ENCODE data around the gene RHOV.

Gene RHOV

DNA sequence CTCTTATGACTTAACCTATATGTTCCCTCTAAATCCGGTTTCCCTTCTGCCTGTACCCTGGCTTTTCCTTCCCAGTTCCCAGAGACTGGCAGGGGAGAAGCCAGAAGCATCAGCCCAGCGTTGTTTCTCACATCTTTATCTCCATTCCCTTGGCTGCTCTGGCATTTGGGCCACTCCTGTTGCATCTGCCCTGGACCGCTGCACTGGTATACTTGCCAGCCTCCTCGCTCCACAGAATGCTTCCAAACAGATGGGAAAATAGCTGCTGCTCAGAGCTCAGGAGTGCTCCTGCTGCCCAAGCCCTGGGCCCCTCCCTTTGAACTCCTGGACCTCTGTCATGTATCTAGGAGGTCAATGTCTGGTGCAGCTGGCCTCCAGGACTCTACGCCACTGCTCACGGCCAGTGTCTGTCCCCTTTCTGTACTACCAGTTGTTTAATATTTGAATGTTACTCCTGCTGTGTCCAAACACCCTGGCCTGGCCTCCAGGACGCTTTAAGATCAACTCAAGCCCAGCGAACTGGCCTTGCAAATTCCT lies 23.4 kb downstream of the RHOV start:
- Histone ChIP-seq H3K4me3 (no peak overlapping the region), H3K9ac (ENCODE audit: insufficient read length) (no peak overlapping the region), H3K27ac (no peak overlapping the region), H3K36me3 (ENCODE audit: insufficient read depth, low read length) (no peaks in the 10 kb centered on the region), H3K9me3 (ENCODE audit: low read depth, low read length) (no peaks in the 10 kb centered on the region)
- TF ChIP-seq POLR2AphosphoS5 (IDR thresholded peaks at IDR 0.05; ENCODE audit: borderline replicate concordance, low read depth, low read length), result no peak
- TF ChIP-seq FOXP2 (optimal IDR thresholded peaks at IDR 0.05; ENCODE audit: control extremely low read depth, extremely low read length, insufficient read depth), result no peak
- TF ChIP-seq EZH2 (IDR thresholded peaks at IDR 0.05), result no peak
- DNase-seq (ENCODE audit: low read depth, low spot score), result no peak

DNA sequence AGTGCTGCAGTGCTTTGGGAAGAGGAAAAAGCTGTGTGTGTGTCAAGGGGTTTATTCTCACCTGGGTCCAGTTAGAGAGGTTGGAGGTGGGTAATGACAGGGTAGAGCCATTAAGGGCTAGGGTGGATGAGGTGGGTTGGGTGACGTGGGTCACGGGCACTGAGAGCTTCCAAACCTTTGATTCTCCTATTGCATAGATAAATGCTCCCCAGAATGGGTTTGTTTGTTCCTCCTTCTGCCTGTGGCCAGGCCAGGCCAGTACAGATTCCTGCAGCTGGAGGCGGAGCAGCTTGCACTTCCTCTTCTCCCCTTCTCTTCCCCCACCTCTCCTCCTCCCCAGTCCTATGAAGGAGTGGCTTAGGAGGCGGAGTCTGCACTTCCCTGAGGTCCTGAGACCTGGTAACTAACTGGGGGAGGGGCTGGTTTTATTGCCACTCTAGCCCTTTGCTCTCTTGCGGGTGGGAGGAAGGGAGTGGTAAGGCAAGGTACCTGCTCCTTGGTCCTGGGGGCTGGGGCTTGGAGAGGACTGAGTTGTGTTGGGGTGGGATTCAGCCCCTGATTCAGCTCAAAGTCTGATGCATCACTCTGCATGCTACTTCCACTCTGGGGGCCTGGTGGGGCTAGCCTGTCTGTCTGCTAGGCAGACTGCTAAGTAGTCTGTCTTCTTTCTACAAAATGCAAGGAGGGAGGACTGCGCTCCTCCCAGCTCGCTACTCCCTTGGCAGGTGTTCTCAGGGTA lies 26.6 kb downstream of the RHOV start:
- TF ChIP-seq FOXP2 (optimal IDR thresholded peaks at IDR 0.05; ENCODE audit: control extremely low read depth, extremely low read length, insufficient read depth) (no peak), POLR2AphosphoS5 (IDR thresholded peaks at IDR 0.05; ENCODE audit: borderline replicate concordance, low read depth, low read length) (no peak), EZH2 (IDR thresholded peaks at IDR 0.05) (no peak)
- peak overlapping the region; percentile 37; the same call in 1 of the 2 replicates for H3K27ac ChIP-seq
- H3K9me3 ChIP-seq (ENCODE audit: low read depth, low read length), result no peaks in the 10 kb centered on the region
- H3K9ac ChIP-seq (ENCODE audit: insufficient read length), result no peak overlapping the region
- H3K4me3 ChIP-seq, result peak overlapping the region; percentile 6
- H3K36me3 ChIP-seq (ENCODE audit: insufficient read depth, low read length), result no peaks in the 10 kb centered on the region
- DNase-seq (ENCODE audit: low read depth, low spot score), result no peak

DNA sequence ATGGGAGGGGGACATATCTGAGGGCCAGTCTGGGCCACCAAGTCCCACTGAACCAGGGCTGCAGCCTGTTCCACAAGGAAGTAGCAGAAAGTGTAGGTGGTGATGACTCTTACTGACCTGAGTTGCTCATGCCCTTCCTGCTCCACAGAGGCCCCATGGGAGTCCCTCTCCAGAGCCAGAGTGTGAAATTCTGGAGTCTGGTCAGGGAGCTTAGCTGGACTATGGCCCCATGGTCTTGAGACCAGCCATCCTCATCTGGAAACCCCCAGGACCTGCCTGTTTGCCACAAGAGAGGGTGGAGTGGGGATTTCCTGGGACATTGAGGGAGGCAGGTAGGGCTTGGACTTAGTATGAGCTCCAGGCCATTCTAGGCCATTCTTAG lies 27.2 kb downstream of the RHOV start:
- Histone ChIP-seq H3K27ac (no peak overlapping the region), H3K9ac (ENCODE audit: insufficient read length) (no peak overlapping the region), H3K4me3 (peak overlapping the region; percentile 6), H3K36me3 (ENCODE audit: insufficient read depth, low read length) (no peaks in the 10 kb centered on the region), H3K9me3 (ENCODE audit: low read depth, low read length) (no peaks in the 10 kb centered on the region)
- TF ChIP-seq EZH2 (IDR thresholded peaks at IDR 0.05) (no peak), FOXP2 (optimal IDR thresholded peaks at IDR 0.05; ENCODE audit: control extremely low read depth, extremely low read length, insufficient read depth) (no peak), POLR2AphosphoS5 (IDR thresholded peaks at IDR 0.05; ENCODE audit: borderline replicate concordance, low read depth, low read length) (no peak)
- DNase-seq (ENCODE audit: low read depth, low spot score), result no peak

DNA sequence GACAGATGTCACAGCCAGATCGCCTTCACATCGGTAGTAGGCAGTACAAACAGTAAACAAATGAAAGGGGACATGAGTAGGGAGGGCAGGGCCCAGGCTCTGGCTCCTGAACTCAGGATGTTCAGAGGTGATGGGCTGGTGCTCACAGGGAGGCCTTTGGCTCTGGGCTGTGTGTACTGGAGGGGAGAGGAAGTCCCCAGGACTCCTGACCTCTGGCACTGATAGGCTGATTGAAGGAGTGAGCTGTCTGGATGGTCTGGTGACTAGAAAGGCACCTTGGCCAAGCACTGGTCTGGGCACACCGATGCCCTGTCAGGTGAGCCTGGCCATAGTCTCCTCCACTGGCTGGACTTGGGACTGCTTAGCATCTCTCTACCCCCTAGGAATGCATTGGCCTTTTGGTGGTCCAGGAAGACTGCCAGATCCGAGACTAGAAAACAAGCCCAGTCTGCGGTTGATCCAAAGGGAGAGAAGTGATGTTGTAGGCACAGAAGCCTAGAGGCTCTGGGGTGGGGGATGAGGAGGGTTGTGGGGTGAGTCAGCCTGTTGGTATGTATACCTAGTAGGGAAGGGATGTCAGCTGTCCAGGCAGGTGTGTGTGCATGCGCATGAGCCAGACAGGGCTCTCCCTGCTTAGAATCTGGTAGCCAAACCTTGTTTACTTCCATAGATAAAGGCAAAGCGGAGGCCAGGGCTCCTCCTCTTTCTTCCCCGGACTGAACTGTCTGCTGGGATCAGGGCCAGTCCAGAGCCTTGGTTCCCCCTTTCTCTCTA lies 28.3 kb downstream of the RHOV start:
- Histone ChIP-seq H3K36me3 (ENCODE audit: insufficient read depth, low read length) (no peaks in the 10 kb centered on the region), H3K27ac (no peak overlapping the region), H3K4me3 (no peak overlapping the region), H3K9ac (ENCODE audit: insufficient read length) (no peak overlapping the region), H3K9me3 (ENCODE audit: low read depth, low read length) (no peaks in the 10 kb centered on the region)
- DNase-seq (ENCODE audit: low read depth, low spot score), result no peak
- TF ChIP-seq FOXP2 (optimal IDR thresholded peaks at IDR 0.05; ENCODE audit: control extremely low read depth, extremely low read length, insufficient read depth) (no peak), EZH2 (IDR thresholded peaks at IDR 0.05) (no peak), POLR2AphosphoS5 (IDR thresholded peaks at IDR 0.05; ENCODE audit: borderline replicate concordance, low read depth, low read length) (no peak)

DNA sequence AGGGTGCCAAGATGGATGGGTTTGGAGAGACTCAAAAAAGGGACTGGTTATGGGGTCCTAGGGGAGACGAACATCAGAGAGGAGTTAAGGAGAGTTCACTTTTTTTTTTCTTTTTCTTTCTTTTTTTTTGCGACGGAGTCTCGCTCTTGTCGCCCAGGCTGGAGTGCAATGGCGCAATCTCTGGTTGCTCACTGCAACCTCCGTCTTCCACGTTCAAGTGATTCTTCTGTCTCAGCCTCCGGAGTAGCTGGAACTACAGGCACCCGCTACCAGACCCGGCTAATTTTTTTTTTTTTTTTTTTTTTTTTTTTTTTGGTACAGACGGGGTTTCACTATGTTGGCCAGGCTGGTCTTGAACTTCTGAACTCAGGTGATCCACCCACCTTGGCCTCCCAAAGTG lies 29.0 kb downstream of the RHOV start:
- no peaks in the 10 kb centered on the region for H3K36me3 ChIP-seq (ENCODE audit: insufficient read depth, low read length)
- H3K4me3 ChIP-seq, result peak overlapping the region; percentile 78; the same call in 1 of the 2 replicates
- no peak for DNase-seq (ENCODE audit: low read depth, low spot score)
- TF ChIP-seq EZH2 (IDR thresholded peaks at IDR 0.05) (no peak), FOXP2 (optimal IDR thresholded peaks at IDR 0.05; ENCODE audit: control extremely low read depth, extremely low read length, insufficient read depth) (no peak), POLR2AphosphoS5 (IDR thresholded peaks at IDR 0.05; ENCODE audit: borderline replicate concordance, low read depth, low read length) (no peak)
- H3K9ac ChIP-seq (ENCODE audit: insufficient read length), result no peak overlapping the region
- H3K9me3 ChIP-seq (ENCODE audit: low read depth, low read length), result no peaks in the 10 kb centered on the region
- no peak overlapping the region for H3K27ac ChIP-seq

DNA sequence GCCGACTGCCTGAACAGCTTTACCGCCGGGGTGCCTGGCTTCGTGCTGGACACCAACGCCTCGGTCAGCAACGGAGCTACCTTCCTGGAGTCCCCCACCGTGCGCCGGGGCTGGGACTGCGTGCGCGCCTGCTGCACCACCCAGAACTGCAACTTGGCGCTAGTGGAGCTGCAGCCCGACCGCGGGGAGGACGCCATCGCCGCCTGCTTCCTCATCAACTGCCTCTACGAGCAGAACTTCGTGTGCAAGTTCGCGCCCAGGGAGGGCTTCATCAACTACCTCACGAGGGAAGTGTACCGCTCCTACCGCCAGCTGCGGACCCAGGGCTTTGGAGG lies 29.4 kb downstream of the RHOV start:
- TF ChIP-seq EZH2 (IDR thresholded peaks at IDR 0.05) (no peak), POLR2AphosphoS5 (IDR thresholded peaks at IDR 0.05; ENCODE audit: borderline replicate concordance, low read depth, low read length) (no peak), FOXP2 (optimal IDR thresholded peaks at IDR 0.05; ENCODE audit: control extremely low read depth, extremely low read length, insufficient read depth) (no peak)
- no peak for DNase-seq (ENCODE audit: low read depth, low spot score)
- no peaks in the 10 kb centered on the region for H3K9me3 ChIP-seq (ENCODE audit: low read depth, low read length)
- H3K27ac ChIP-seq, result no peak overlapping the region
- H3K4me3 ChIP-seq, result peak overlapping the region; percentile 78
- H3K9ac ChIP-seq (ENCODE audit: insufficient read length), result no peak overlapping the region
- H3K36me3 ChIP-seq (ENCODE audit: insufficient read depth, low read length), result no peaks in the 10 kb centered on the region

DNA sequence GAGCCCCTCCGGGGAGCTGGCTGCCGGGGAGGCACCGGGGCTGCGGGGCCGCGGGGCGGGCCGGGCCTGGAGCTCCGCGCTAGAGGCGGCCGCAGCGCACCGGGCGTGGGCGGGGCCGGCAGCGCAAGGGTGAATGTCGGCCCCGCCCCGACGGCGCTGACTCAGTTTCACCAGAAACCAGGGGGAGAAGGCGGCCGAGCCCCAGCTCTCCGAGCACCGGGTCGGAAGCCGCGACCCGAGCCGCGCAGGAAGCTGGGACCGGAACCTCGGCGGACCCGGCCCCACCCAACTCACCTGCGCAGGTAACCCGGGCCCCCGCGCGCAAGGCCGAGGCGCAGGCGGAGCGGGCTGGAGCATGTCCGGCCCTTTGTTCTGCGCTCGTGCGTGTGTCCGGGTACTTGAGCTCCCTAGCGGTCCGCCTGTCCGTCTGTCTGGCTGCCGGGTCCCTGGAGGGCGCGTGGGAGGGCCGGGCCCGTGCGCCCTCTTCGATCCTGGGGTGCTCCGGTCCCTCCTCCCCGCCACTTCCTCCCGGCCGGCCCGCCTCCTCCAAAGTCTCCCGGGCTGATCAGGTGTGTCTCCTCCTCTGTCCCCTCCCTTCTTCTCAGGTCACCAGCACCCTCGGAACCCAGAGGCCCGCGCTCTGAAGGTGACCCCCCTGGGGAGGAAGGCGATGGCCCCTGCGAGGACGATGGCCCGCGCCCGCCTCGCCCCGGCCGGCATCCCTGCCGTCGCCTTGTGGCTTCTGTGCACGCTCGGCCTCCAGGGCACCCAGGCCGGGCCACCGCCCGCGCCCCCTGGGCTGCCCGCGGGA lies 29.9 kb downstream of the RHOV start, which contains the start of gene SPINT1:
Gene SPINT1, plus strand, starts transcription at position 164 of the 811 bp plus-strand sequence. Its CDS starts 507 bp downstream, at position 671.
- Histone ChIP-seq H3K4me3 (peak within 1 kb of the TSS; percentile 78), H3K27ac (no peak within 1 kb of the TSS), H3K9me3 (ENCODE audit: low read depth, low read length) (no peaks in the 10 kb centered on the region), H3K36me3 (ENCODE audit: insufficient read depth, low read length) (no peaks in the 10 kb centered on the region), H3K9ac (ENCODE audit: insufficient read length) (peak within 1 kb of the TSS; percentile 10)
- DNase-seq (ENCODE audit: low read depth, low spot score), result no peak
- TF ChIP-seq FOXP2 (optimal IDR thresholded peaks at IDR 0.05; ENCODE audit: control extremely low read depth, extremely low read length, insufficient read depth) (no peak), POLR2AphosphoS5 (IDR thresholded peaks at IDR 0.05; ENCODE audit: borderline replicate concordance, low read depth, low read length) (no peak), EZH2 (IDR thresholded peaks at IDR 0.05) (no peak)

Data from SK-N-MC (cell line).